Type B pancreatic cell (in vitro differentiated cells): ENCODE results near the gene PRKCB. TPM values are rescaled to one million over a fixed set of nuclear protein-coding genes. Genes with fewer than 3 reads are reported as not detected.

Experiments used
- DNase-seq: peaks from one replicate; pipeline ENCODE4 v3.0.0; 2021; ENCODE audit warnings: mixed read lengths; ENCODE audit not compliant: unreplicated experiment; ENCODE audit errors: extremely low spot score
- H3K27ac Mint-ChIP-seq: 2 replicates; pipeline ENCODE4 v1.8.0; 2021; ENCODE audit warnings: mild to moderate bottlenecking, mixed read lengths
- H3K27me3 Mint-ChIP-seq: 2 replicates; pipeline ENCODE4 v1.8.0; 2021; ENCODE audit warnings: mixed read lengths
- H3K36me3 Mint-ChIP-seq: 2 replicates; pipeline ENCODE4 v1.8.0; 2021; ENCODE audit warnings: mixed read lengths
- H3K4me1 Mint-ChIP-seq: one replicate; pipeline ENCODE4 v1.8.0; 2021; ENCODE audit warnings: mixed read lengths; ENCODE audit not compliant: unreplicated experiment
- H3K4me3 Mint-ChIP-seq: 2 replicates; pipeline ENCODE4 v1.8.0; 2021; ENCODE audit warnings: mild to moderate bottlenecking, mixed read lengths
- H3K9me3 Mint-ChIP-seq: 2 replicates; pipeline ENCODE4 v1.8.0; 2021; ENCODE audit warnings: mixed read lengths
- total RNA-seq: library from RNA; stranded (reverse); gene quantifications from 2 replicates; pipeline ENCODE4 v1.2.1, GENCODE V29; 2021; ENCODE audit warnings: low replicate concordance
- TF ChIP-seq, protein P1 (sequence below): fragments of 200-600 bp; sonication (generic); conservative IDR thresholded peaks from 2 replicates; pipeline ENCODE4 v1.5.0; 2021; ENCODE audit warnings: antibody characterized with exemption, mild to moderate bottlenecking

The PRKCB gene
- total RNA-seq, 1 donor from 2014 or later = 10.2 TPM

DNA sequence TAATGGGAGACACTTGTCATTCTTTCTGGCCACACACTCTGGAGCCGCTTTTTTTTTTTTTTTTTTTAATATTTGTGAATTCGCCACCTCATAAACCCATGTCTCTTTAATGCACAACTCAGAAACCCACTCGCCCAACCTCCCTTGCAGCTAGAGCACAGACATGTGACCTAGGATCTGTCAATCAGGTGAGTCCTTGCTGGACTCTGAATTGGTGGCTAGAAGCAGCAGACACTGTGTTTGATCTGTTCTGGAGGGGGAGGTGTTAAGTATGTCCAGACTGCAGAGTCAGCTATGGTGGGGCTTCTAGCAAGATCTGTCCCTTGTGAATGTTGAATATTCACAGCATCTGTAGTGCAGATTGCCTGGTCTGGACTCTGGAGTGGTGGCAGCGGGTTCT, 112.1 kb downstream of the PRKCB start:
- no peaks in the 10 kb centered on the region for H3K9me3 Mint-ChIP-seq
- no peaks in the 10 kb centered on the region for H3K36me3 Mint-ChIP-seq

DNA sequence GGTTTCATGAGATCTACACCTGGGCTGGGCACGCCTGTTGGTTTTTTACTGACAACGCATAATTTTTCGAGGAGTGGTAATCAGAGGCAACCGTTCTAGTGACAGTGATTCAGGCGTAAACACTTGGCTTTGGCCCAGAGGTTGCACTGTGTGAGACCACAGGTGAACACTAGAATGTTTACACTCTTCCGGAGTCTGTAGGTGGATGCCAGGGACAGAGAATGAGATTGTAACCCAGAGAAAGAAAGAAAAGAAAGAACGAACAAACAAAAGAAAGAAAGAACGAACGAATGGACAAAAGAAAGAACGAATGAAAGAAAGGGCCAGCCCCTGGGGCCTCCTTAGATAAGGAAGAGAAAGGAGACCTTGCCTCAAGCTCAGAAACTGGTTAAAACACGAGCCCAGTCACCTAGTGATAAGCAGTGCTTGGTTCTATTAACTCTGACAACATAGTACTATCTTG, 113.2 kb downstream of the PRKCB start:
- no peak for DNase-seq
- H3K27ac Mint-ChIP-seq = no peak overlapping the region
- H3K4me3 Mint-ChIP-seq = no peak overlapping the region
- no peaks in the 10 kb centered on the region for H3K9me3 Mint-ChIP-seq
- no peaks in the 10 kb centered on the region for H3K36me3 Mint-ChIP-seq
- peaks cover 15% of the 10 kb centered on the region for H3K4me1 Mint-ChIP-seq
- peaks cover 42% of the 10 kb centered on the region for H3K27me3 Mint-ChIP-seq
- TF ChIP-seq, protein P1, sequence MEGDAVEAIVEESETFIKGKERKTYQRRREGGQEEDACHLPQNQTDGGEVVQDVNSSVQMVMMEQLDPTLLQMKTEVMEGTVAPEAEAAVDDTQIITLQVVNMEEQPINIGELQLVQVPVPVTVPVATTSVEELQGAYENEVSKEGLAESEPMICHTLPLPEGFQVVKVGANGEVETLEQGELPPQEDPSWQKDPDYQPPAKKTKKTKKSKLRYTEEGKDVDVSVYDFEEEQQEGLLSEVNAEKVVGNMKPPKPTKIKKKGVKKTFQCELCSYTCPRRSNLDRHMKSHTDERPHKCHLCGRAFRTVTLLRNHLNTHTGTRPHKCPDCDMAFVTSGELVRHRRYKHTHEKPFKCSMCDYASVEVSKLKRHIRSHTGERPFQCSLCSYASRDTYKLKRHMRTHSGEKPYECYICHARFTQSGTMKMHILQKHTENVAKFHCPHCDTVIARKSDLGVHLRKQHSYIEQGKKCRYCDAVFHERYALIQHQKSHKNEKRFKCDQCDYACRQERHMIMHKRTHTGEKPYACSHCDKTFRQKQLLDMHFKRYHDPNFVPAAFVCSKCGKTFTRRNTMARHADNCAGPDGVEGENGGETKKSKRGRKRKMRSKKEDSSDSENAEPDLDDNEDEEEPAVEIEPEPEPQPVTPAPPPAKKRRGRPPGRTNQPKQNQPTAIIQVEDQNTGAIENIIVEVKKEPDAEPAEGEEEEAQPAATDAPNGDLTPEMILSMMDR = no peak

More for the DNA sequence above, 112.1 kb downstream of the PRKCB start:
- H3K27ac Mint-ChIP-seq = no peak overlapping the region
- DNase-seq = no peak
- TF ChIP-seq, protein P1 = no peak
- peaks cover 39% of the 10 kb centered on the region for H3K27me3 Mint-ChIP-seq
- H3K4me1 Mint-ChIP-seq = peaks cover 15% of the 10 kb centered on the region
- H3K4me3 Mint-ChIP-seq = no peak overlapping the region

DNA sequence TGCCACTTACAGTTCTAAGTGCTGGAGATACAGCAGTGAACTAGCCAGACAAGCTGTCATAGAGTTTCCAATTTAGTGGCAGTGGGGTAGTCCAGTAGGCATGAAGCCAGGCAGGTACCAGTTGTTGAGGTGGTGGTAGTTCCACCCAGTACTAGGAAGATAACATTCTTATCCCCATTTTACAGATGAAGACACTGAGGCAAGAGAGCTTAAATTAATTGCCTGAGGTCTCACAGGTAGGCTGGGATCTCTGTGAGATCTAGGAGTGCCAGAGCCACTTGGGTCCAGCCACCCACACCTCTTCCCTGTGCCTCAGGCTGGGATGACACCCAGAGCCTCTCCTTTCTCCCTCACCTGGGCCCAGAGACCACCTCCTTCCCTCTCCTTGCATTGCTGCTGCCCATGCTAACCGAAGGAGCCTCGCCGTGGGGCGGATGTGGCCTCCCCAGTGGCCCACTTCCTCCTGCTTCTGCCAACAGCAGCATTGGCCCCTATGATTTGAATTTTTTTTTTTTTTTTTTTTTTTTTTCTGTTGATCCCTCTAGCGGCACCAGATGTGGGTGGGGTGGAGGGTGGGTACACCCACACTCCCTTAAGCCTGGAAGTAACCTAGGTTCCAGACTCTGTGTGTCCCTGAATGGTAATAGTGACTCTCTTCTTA, 114.0 kb downstream of the PRKCB start:
- H3K27me3 Mint-ChIP-seq = peaks cover 38% of the 10 kb centered on the region
- H3K4me1 Mint-ChIP-seq = peaks cover 15% of the 10 kb centered on the region
- H3K9me3 Mint-ChIP-seq = no peaks in the 10 kb centered on the region
- no peak overlapping the region for H3K27ac Mint-ChIP-seq
- no peaks in the 10 kb centered on the region for H3K36me3 Mint-ChIP-seq
- no peak for DNase-seq
- TF ChIP-seq, protein P1 = no peak
- H3K4me3 Mint-ChIP-seq = no peak overlapping the region

DNA sequence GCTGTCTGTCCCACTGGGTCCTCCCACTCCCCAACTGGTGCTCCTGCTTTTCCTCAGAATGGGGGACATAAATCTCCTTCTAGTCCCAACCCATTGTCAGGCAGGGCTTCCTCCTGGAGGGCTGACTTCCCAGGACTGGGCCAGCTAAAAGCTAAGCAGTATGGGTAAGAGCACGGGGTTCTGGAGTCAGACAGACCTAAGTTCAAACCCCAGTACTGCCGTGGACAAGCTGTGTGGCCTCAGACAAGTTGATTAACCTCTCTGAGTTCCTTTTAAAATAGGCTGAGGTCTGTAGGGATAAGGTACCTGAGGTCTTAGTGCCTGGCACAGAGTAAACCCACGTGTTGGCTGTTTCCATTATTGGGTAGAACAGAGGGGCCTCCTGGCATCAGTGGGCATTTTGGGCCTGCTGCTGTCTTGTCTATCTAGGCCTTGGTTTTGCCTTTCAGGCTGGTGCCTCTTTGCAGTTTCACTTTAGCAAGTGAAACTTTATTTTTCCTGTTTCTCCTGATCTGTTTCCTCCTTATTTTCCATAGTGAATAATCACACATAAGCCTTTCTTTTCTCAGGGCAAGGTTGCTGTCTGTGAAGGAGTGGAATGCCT, 114.6 kb downstream of the PRKCB start:
- DNase-seq = no peak
- H3K27me3 Mint-ChIP-seq = peaks cover 38% of the 10 kb centered on the region
- H3K36me3 Mint-ChIP-seq = no peaks in the 10 kb centered on the region
- H3K9me3 Mint-ChIP-seq = no peaks in the 10 kb centered on the region
- TF ChIP-seq, protein P1 = no peak
- no peak overlapping the region for H3K27ac Mint-ChIP-seq
- peaks cover 15% of the 10 kb centered on the region for H3K4me1 Mint-ChIP-seq
- no peak overlapping the region for H3K4me3 Mint-ChIP-seq

DNA sequence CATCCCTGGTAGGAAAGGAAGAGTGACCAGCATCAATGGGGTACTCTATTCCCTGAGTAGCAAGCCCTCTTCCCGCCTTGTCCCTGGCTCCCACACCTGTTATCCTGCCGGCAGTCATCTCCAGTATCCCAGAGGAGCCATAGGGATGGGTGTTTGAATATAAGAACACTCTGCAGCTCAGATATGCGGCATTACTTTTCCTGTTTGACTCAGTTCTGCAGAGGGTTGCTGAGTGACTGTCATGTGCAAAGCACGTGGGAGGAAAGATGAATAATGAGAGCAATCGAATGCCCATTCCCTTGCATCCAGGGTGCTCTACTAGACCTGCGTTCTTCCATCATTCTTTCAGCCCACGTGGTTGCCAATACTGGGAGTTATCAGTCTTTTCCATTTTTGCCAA, 115.1 kb downstream of the PRKCB start:
- Mint-ChIP-seq H3K4me1 (peaks cover 15% of the 10 kb centered on the region), H3K36me3 (no peaks in the 10 kb centered on the region), H3K27ac (no peak overlapping the region), H3K9me3 (no peaks in the 10 kb centered on the region), H3K4me3 (no peak overlapping the region), H3K27me3 (peaks cover 40% of the 10 kb centered on the region)
- DNase-seq = no peak
- TF ChIP-seq, protein P1 = no peak
